Loucy (cell line): ENCODE results near the gene ZBTB34.

Experiments used
- H2AFZ ChIP-seq: fragments of 200-600 bp; sonication (generic); 2 replicates; pipeline ENCODE4 v1.6.0; 2016; ENCODE audit warnings: antibody characterized with exemption, mild to moderate bottlenecking, low read length, moderate library complexity
- H3F3A ChIP-seq: fragments of 200-600 bp; 2 replicates; pipeline ENCODE4 v1.6.0; 2016; ENCODE audit warnings: antibody characterized with exemption, low read depth, mild to moderate bottlenecking
- H3K27me3 ChIP-seq: fragments of 200-600 bp; sonication (generic); 2 replicates; pipeline ENCODE4 v1.6.1; 2014; ENCODE audit warnings: low read length, mild to moderate bottlenecking; ENCODE audit not compliant: insufficient read depth, poor library complexity, severe bottlenecking
- H3K36me3 ChIP-seq: fragments of 200-600 bp; sonication (generic); 2 replicates; pipeline ENCODE4 v1.6.1; 2016; ENCODE audit warnings: low read length; ENCODE audit not compliant: insufficient read depth
- H3K4me1 ChIP-seq: fragments of 200-600 bp; sonication (generic); 2 replicates; pipeline ENCODE4 v1.5.1; 2014; ENCODE audit warnings: low read length, mild to moderate bottlenecking; ENCODE audit not compliant: insufficient read depth, poor library complexity, severe bottlenecking
- H3K4me2 ChIP-seq: fragments of 200-600 bp; sonication (generic); 2 replicates; pipeline ENCODE4 v1.6.0; 2014; ENCODE audit warnings: antibody characterized with exemption, low read length, low read depth, mild to moderate bottlenecking; ENCODE audit not compliant: poor library complexity, severe bottlenecking
- H3K4me3 ChIP-seq: fragments of 200-600 bp; sonication (generic); 2 replicates; pipeline ENCODE4 v1.5.1; 2014; ENCODE audit warnings: low read length, mild to moderate bottlenecking, mixed read lengths; ENCODE audit not compliant: poor library complexity, severe bottlenecking
- H3K79me2 ChIP-seq: fragments of 200-600 bp; sonication (generic); 2 replicates; pipeline ENCODE4 v1.6.1; 2014; ENCODE audit warnings: low read length; ENCODE audit not compliant: insufficient read depth
- H3K9ac ChIP-seq: fragments of 200-600 bp; sonication (generic); 2 replicates; pipeline ENCODE4 v1.6.0; 2014; ENCODE audit warnings: mild to moderate bottlenecking, low read depth, low read length, moderate library complexity; ENCODE audit not compliant: poor library complexity, severe bottlenecking
- H3K9me2 ChIP-seq: fragments of 200-600 bp; sonication (generic); replicated peaks from 2 replicates; pipeline ENCODE4 v1.6.1; 2016; ENCODE audit warnings: low read depth, low read length, mixed read lengths
- H3K9me3 ChIP-seq: fragments of 200-600 bp; sonication (generic); 2 replicates; pipeline ENCODE4 v1.6.1; 2014; ENCODE audit warnings: mild to moderate bottlenecking, antibody characterized with exemption, low read length, low read depth; ENCODE audit not compliant: insufficient read depth
- H4K20me1 ChIP-seq: fragments of 200-600 bp; sonication (generic); 2 replicates; pipeline ENCODE4 v1.6.0; 2014; ENCODE audit warnings: antibody characterized with exemption, low read length, mild to moderate bottlenecking; ENCODE audit not compliant: insufficient read depth, poor library complexity, severe bottlenecking
- CTCF ChIP-seq: fragments of 200-600 bp; sonication (generic); conservative IDR thresholded peaks from 2 replicates; pipeline ENCODE4 v1.5.1; 2014; ENCODE audit warnings: mild to moderate bottlenecking, antibody characterized with exemption, low read length
- EZH2phosphoT487 ChIP-seq: fragments of 200-600 bp; IDR thresholded peaks from 2 replicates; pipeline ENCODE4 v1.6.1; 2018; ENCODE audit warnings: antibody characterized with exemption, mild to moderate bottlenecking, moderate library complexity, borderline replicate concordance

Gene ZBTB34

GRCh38 chr9:126902210-126902609, 41.8 kb downstream of the ZBTB34 start:
- Histone ChIP-seq H3F3A (no peaks in the 10 kb centered on the region), H3K4me2 (no peak overlapping the region), H2AFZ (no peak overlapping the region), H4K20me1 (no peaks in the 10 kb centered on the region), H3K27me3 (no peaks in the 10 kb centered on the region), H3K79me2 (no peaks in the 10 kb centered on the region), H3K4me1 (no peaks in the 10 kb centered on the region), H3K9me2 (no peaks in the 10 kb centered on the region), H3K9ac (no peak overlapping the region), H3K4me3 (no peak overlapping the region), H3K9me3 (peaks cover 4% of the 10 kb centered on the region; the same call in 1 of the 2 replicates), H3K36me3 (no peaks in the 10 kb centered on the region)
- TF ChIP-seq CTCF (no peak), EZH2phosphoT487 (no peak)

- H3K4me1 ChIP-seq: no peaks in the 10 kb centered on the region
- H3K36me3 ChIP-seq: no peaks in the 10 kb centered on the region
- H3K4me3 ChIP-seq: no peak overlapping the region
- no peaks in the 10 kb centered on the region for H3K9me2 ChIP-seq
- H3K79me2 ChIP-seq: no peaks in the 10 kb centered on the region
- H3K4me2 ChIP-seq: no peak overlapping the region
- H2AFZ ChIP-seq: no peak overlapping the region
- H3K9me3 ChIP-seq: peaks cover 4% of the 10 kb centered on the region; the same call in 1 of the 2 replicates
- no peaks in the 10 kb centered on the region for H3F3A ChIP-seq
- H3K9ac ChIP-seq: no peak overlapping the region
- TF ChIP-seq CTCF: no peak
- no peak for TF ChIP-seq EZH2phosphoT487
- H4K20me1 ChIP-seq: no peaks in the 10 kb centered on the region
- no peaks in the 10 kb centered on the region for H3K27me3 ChIP-seq
Measured at GRCh38 chr9:126904586-126904985, 44.1 kb downstream of the ZBTB34 start.

- no peaks in the 10 kb centered on the region for H3K4me1 ChIP-seq
- H4K20me1 ChIP-seq: no peaks in the 10 kb centered on the region
- H3K27me3 ChIP-seq: no peaks in the 10 kb centered on the region
- no peaks in the 10 kb centered on the region for H3K79me2 ChIP-seq
- TF ChIP-seq EZH2phosphoT487 (no peak), CTCF (no peak)
- no peaks in the 10 kb centered on the region for H3K9me2 ChIP-seq
- H3K9me3 ChIP-seq: peaks cover 2% of the 10 kb centered on the region; the same call in 1 of the 2 replicates
- no peaks in the 10 kb centered on the region for H3F3A ChIP-seq
- H2AFZ ChIP-seq: no peak overlapping the region
- H3K9ac ChIP-seq: no peak overlapping the region
- H3K36me3 ChIP-seq: no peaks in the 10 kb centered on the region
- no peak overlapping the region for H3K4me2 ChIP-seq
- H3K4me3 ChIP-seq: no peak overlapping the region
Measured at GRCh38 chr9:126906091-126906490, 45.7 kb downstream of the ZBTB34 start.
